ENCODE results near the gene SART3. TPM values are rescaled to one million over a fixed set of nuclear protein-coding genes. Genes with fewer than 3 reads are reported as not detected.
"Not testable (repeated sequence)": the region's sequence is repeated elsewhere in the genome, so short reads cannot be mapped to it uniquely, and the experiment has no call there.

SART3 gene
- total RNA-seq, 2 experiments from 2014 or later = 81.2 to 99.7 TPM

GRCh38 chr12:108581311-108582227 lies 20.6 kb upstream of the SART3 start:
- Mint-ChIP-seq H3K4me1 (no peaks in the 10 kb centered on the region), H3K36me3 (peaks cover 3% of the 10 kb centered on the region), H3K27me3 (peaks cover 5% of the 10 kb centered on the region), H3K4me3 (no peak overlapping the region), H3K27ac (no peak overlapping the region), H3K9me3 (ENCODE audit: low read depth) (peaks cover 12% of the 10 kb centered on the region)
- no peak for ATAC-seq
- CTCF ChIA-PET = interaction anchor here (1.0 to 1.3 kb wide), 2 partner anchors 17 to 36 kb away, joined by 3 read pairs; no protein-coding TSS in a partner anchor
- no peak for DNase-seq

- no peak for ATAC-seq
- no peak overlapping the region for H3K27ac Mint-ChIP-seq
- peaks cover 5% of the 10 kb centered on the region for H3K27me3 Mint-ChIP-seq
- H3K4me3 Mint-ChIP-seq = no peak overlapping the region
- no peak for DNase-seq
- H3K9me3 Mint-ChIP-seq (ENCODE audit: low read depth) = peaks cover 12% of the 10 kb centered on the region
- H3K4me1 Mint-ChIP-seq = peaks cover 4% of the 10 kb centered on the region
- CTCF ChIA-PET = no interaction called here
- peaks cover 3% of the 10 kb centered on the region for H3K36me3 Mint-ChIP-seq
Observed at GRCh38 chr12:108580531-108580930, 19.6 kb upstream of the SART3 start.

- no peak for ATAC-seq
- H3K9me3 Mint-ChIP-seq (ENCODE audit: low read depth) = peaks cover 12% of the 10 kb centered on the region
Observed at GRCh38 chr12:108578813-108579212, 17.8 kb upstream of the SART3 start.

GRCh38 chr12:108578264-108578663 lies 17.3 kb upstream of the SART3 start:
- DNase-seq (no peak), ATAC-seq (no peak)
- CTCF ChIA-PET = interaction anchor here (1.2 to 3.4 kb wide), 3 partner anchors 9 to 225 kb away, joined by 3 to 22 read pairs (median 3); no protein-coding TSS in a partner anchor
- Mint-ChIP-seq H3K27ac (peak overlapping the region; percentile 42), H3K4me1 (peaks cover 21% of the 10 kb centered on the region), H3K4me3 (no peak overlapping the region), H3K36me3 (peaks cover 3% of the 10 kb centered on the region), H3K27me3 (peaks cover 3% of the 10 kb centered on the region), H3K9me3 (ENCODE audit: low read depth) (peaks cover 12% of the 10 kb centered on the region)

More at GRCh38 chr12:108578813-108579212, 17.8 kb upstream of the SART3 start:
- H3K27me3 Mint-ChIP-seq = peaks cover 3% of the 10 kb centered on the region
- peak overlapping the region; percentile 74 for H3K27ac Mint-ChIP-seq
- peaks cover 3% of the 10 kb centered on the region for H3K36me3 Mint-ChIP-seq
- peaks cover 17% of the 10 kb centered on the region for H3K4me1 Mint-ChIP-seq
- H3K4me3 Mint-ChIP-seq = peak overlapping the region; percentile 12
- CTCF ChIA-PET = no interaction called here
- no peak for DNase-seq

- H3K9me3 Mint-ChIP-seq (ENCODE audit: low read depth) = peaks cover 12% of the 10 kb centered on the region
- CTCF ChIA-PET = interaction anchor here (0.8 to 3.4 kb wide), 6 partner anchors 9 to 226 kb away, joined by 3 to 22 read pairs (median 3); no protein-coding TSS in a partner anchor
- peaks cover 29% of the 10 kb centered on the region for H3K4me1 Mint-ChIP-seq
- peaks cover 3% of the 10 kb centered on the region for H3K36me3 Mint-ChIP-seq
- H3K4me3 Mint-ChIP-seq = no peak overlapping the region
- no peak for DNase-seq
- no peak overlapping the region for H3K27ac Mint-ChIP-seq
- no peak for ATAC-seq
- peaks cover 3% of the 10 kb centered on the region for H3K27me3 Mint-ChIP-seq
Observed at GRCh38 chr12:108577458-108577857, 16.5 kb upstream of the SART3 start.

GRCh38 chr12:108576660-108577234 lies 15.8 kb upstream of the SART3 start:
- DNase-seq (no peak), ATAC-seq (no peak)
- peaks cover 12% of the 10 kb centered on the region for H3K9me3 Mint-ChIP-seq (ENCODE audit: low read depth)
- H3K4me3 Mint-ChIP-seq = no peak overlapping the region
- H3K36me3 Mint-ChIP-seq = peaks cover 3% of the 10 kb centered on the region
- no peak overlapping the region for H3K27ac Mint-ChIP-seq
- H3K27me3 Mint-ChIP-seq = peaks cover 3% of the 10 kb centered on the region
- H3K4me1 Mint-ChIP-seq = peaks cover 37% of the 10 kb centered on the region
- CTCF ChIA-PET = interaction anchor here (0.9 to 3.4 kb wide), 5 partner anchors 8 to 476 kb away, joined by 3 to 22 read pairs (median 3); partner anchors contain the start of gene USP30

- H3K9me3 Mint-ChIP-seq (ENCODE audit: low read depth) = peaks cover 12% of the 10 kb centered on the region
- H3K27me3 Mint-ChIP-seq = peaks cover 3% of the 10 kb centered on the region
- DNase-seq (no peak), ATAC-seq (no peak)
- peaks cover 50% of the 10 kb centered on the region for H3K4me1 Mint-ChIP-seq
- no peak overlapping the region for H3K27ac Mint-ChIP-seq
- H3K36me3 Mint-ChIP-seq = peaks cover 4% of the 10 kb centered on the region
- CTCF ChIA-PET = interaction anchor here (1.1 to 3.4 kb wide), 3 partner anchors 15 to 477 kb away, joined by 3 to 22 read pairs (median 4); partner anchors contain the start of genes SART3 and USP30
- no peak overlapping the region for H3K4me3 Mint-ChIP-seq
Observed at GRCh38 chr12:108575199-108575912, 14.4 kb upstream of the SART3 start.

- H3K27ac Mint-ChIP-seq, H3K36me3 Mint-ChIP-seq, H3K27me3 Mint-ChIP-seq, DNase-seq, H3K4me3 Mint-ChIP-seq, ATAC-seq: not testable (repeated sequence)
- CTCF ChIA-PET = interaction anchor here (1.7 to 16.9 kb wide), 3 partner anchors 13 to 62 kb away, joined by 3 to 382 read pairs (median 4); partner anchors contain the start of gene SART3
- Mint-ChIP-seq H3K4me1 (peaks cover 58% of the 10 kb centered on the region), H3K9me3 (ENCODE audit: low read depth) (peaks cover 12% of the 10 kb centered on the region)
Observed at GRCh38 chr12:108574276-108574675, 13.3 kb upstream of the SART3 start.

- no peak overlapping the region for H3K4me3 Mint-ChIP-seq
- CTCF ChIA-PET = interaction anchor here (0.8 to 16.9 kb wide), 6 partner anchors 9 to 377 kb away, joined by 3 to 382 read pairs (median 3); partner anchors contain the start of gene SART3
- DNase-seq (peak; percentile 48), ATAC-seq (peak; percentile 56)
- peaks cover 68% of the 10 kb centered on the region for H3K4me1 Mint-ChIP-seq
- peaks cover 11% of the 10 kb centered on the region for H3K36me3 Mint-ChIP-seq
- no peak overlapping the region for H3K27ac Mint-ChIP-seq
- peaks cover 3% of the 10 kb centered on the region for H3K27me3 Mint-ChIP-seq
- H3K9me3 Mint-ChIP-seq (ENCODE audit: low read depth) = peaks cover 4% of the 10 kb centered on the region
Observed at GRCh38 chr12:108573317-108573716, 12.3 kb upstream of the SART3 start.

GRCh38 chr12:108572166-108572790 lies 11.3 kb upstream of the SART3 start:
- no peaks in the 10 kb centered on the region for H3K9me3 Mint-ChIP-seq (ENCODE audit: low read depth)
- H3K4me1 Mint-ChIP-seq = peaks cover 78% of the 10 kb centered on the region
- peaks cover 20% of the 10 kb centered on the region for H3K36me3 Mint-ChIP-seq
- ATAC-seq (no peak), DNase-seq (no peak)
- no peak overlapping the region for H3K4me3 Mint-ChIP-seq
- H3K27me3 Mint-ChIP-seq = peaks cover 3% of the 10 kb centered on the region
- H3K27ac Mint-ChIP-seq = no peak overlapping the region
- CTCF ChIA-PET = interaction anchor here (0.7 to 16.9 kb wide), 5 partner anchors 8 to 378 kb away, joined by 3 to 382 read pairs (median 4); no protein-coding TSS in a partner anchor

GRCh38 chr12:108571609-108572165 lies 10.7 kb upstream of the SART3 start:
- no peak for DNase-seq
- Mint-ChIP-seq H3K9me3 (ENCODE audit: low read depth) (no peaks in the 10 kb centered on the region), H3K36me3 (peaks cover 26% of the 10 kb centered on the region), H3K4me3 (no peak overlapping the region), H3K27ac (no peak overlapping the region), H3K4me1 (peaks cover 82% of the 10 kb centered on the region), H3K27me3 (peaks cover 3% of the 10 kb centered on the region)
- ATAC-seq = no peak
- CTCF ChIA-PET = interaction anchor here (0.6 to 16.9 kb wide), 7 partner anchors 9 to 379 kb away, joined by 3 to 382 read pairs (median 3); partner anchors contain the start of genes ISCU and SELPLG

Data from activated CD8-positive, alpha-beta memory T cell treated with anti-CD3 and anti-CD28 coated beads, Interleukin-2, amount 10 ng/mL, durations not matched to agents 7 days and 5 days (primary cell).